GM19351 (cell line): ENCODE measurements around the gene TMED5.

Experiments
- ATAC-seq: cut with Tn5 transposase; IDR thresholded peaks from one replicate; pipeline ENCODE4 v1.9.1; 2021; ENCODE audit warnings: mild to moderate bottlenecking, moderate library complexity; ENCODE audit not compliant: unreplicated experiment

Gene TMED5

GRCh38 chr1:93124556-93125355 lies 55.5 kb downstream of the TMED5 start:
- no peak for ATAC-seq

- ATAC-seq, result no peak
Measured at GRCh38 chr1:93123201-93123783, 56.9 kb downstream of the TMED5 start.

- no peak for ATAC-seq
Measured at GRCh38 chr1:93120614-93121013, 59.6 kb downstream of the TMED5 start.

- ATAC-seq, result no peak
Measured at GRCh38 chr1:93114391-93114790, 65.8 kb downstream of the TMED5 start.

GRCh38 chr1:93113127-93113526 lies 67.1 kb downstream of the TMED5 start:
- no peak for ATAC-seq

- ATAC-seq, result no peak
Measured at GRCh38 chr1:93111561-93111960, 68.7 kb downstream of the TMED5 start.

GRCh38 chr1:93111065-93111464 lies 69.1 kb downstream of the TMED5 start:
- no peak for ATAC-seq

GRCh38 chr1:93109578-93109977 lies 70.6 kb downstream of the TMED5 start:
- no peak for ATAC-seq

GRCh38 chr1:93108335-93108734 lies 71.9 kb downstream of the TMED5 start:
- ATAC-seq, result no peak

- no peak for ATAC-seq
Measured at GRCh38 chr1:93107395-93107794, 72.8 kb downstream of the TMED5 start.

- no peak for ATAC-seq
Measured at GRCh38 chr1:93106226-93106625, 74.0 kb downstream of the TMED5 start.

GRCh38 chr1:93102142-93102541 lies 78.1 kb downstream of the TMED5 start:
- no peak for ATAC-seq
